ENCODE data around the gene RYR1.
A peak's percentile ranks its signal among the peaks of the same experiment; 100 is the strongest.

The RYR1 gene

DNA sequence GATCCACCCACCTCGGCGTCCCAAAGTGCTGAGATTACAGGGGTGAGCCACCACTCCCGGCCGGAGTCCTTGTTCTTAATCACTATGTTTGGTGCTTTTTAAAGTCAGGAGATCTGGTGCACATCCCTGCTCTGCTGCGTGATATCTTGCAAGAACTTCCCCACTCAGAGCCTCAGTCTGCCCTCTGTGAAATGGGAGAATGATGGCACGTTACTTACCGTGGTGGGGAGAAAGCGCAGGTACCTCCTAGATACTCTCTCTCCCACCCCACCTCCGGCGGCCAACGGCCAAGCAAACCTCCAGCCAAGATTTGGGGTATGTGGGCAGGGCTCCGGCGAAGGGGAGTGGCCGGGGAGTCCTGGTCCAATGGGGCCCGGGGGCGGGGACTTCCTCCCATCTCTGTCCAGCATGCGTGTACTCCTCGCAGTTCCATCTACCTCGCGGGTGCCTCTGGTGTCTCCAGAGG lies at the start of gene RYR1:
TSS of gene RYR1 (plus strand) at position 424 of the 466 bp plus-strand sequence. CDS start 139 bp downstream, outside the sequence.
- TF ChIP-seq JUND (IDR thresholded peaks at IDR 0.05; ENCODE audit: low read depth) = no peak
- peak in 1 of 2 experiments; percentile 58 for DNase-seq (ENCODE audit: low read depth in 1 of 2, low spot score in 1 of 2)
- in situ Hi-C loops (cut with HindIII; ENCODE audit: low pct_unique_long_range_greater_than_20kb, low sequenced_read_pairs) = no loop called here

DNA sequence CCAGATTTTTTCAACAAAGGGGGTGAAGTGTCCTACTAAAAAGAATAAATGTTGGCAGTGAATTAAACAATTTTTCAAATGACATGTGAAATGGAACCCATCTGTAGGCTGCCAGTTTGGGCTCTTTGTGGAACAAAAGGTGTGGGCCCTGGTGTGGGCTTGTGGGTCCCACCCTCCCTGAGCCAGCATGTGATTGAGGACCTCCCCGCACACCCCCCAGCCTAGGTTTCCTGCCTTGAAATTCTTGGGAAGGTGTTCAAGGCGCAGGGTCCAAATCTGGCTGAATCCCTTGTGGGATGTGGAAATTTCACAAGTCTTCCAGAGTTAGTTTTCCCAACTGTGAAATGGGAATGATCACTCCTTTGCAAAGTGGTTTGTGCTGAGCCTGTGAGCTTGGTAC lies 49.7 kb upstream of the RYR1 start:
- no peak for TF ChIP-seq JUND (IDR thresholded peaks at IDR 0.05; ENCODE audit: low read depth)

DNA sequence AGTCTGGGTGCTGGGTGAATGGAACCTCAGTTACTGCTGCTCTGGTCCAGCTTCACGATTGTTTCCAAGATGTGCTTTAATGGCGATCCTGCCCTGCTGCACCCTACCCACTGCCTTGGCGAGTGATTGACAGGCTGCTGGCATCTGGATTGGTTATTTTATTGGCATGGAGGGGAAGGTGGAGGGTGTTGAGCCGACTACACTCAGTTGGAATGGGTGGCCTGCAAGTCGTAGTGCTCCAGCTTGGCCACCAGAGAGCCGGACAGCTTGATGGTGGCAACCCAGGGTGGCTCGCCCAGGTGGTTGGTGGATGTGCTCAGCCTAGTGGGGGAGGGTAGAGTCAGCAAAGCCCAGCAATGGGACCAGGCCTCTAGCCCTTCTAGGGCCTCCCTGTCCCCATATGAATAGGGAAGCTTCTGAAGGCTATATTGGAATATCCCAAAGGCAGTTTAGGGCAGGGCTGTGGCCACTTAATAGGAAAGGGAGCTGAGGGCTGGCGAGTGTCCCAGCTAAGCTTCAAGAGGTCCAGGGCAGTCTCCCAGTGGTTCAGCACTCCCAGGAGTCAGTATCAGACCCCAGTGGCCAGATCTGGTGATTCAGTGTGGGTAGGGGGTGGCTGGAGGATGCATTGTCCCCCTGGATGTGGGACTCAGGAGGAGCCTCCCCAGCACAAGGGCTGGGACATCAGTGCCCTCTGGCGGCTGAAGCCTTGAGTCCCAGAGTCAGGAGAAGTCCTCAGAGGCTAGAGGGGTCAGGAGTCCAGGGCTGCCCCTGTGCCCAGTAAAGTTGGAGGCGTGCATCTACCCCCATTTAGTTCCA lies 49.1 kb upstream of the RYR1 start:
- DNase-seq (ENCODE audit: low read depth in 1 of 2, low spot score in 1 of 2) = peak in 1 of 2 experiments; percentile 54
- in situ Hi-C loops (cut with HindIII; ENCODE audit: low pct_unique_long_range_greater_than_20kb, low sequenced_read_pairs) = no loop called here
- no peak for TF ChIP-seq JUND (IDR thresholded peaks at IDR 0.05; ENCODE audit: low read depth)

More for the DNA sequence above, 49.7 kb upstream of the RYR1 start:
- in situ Hi-C loops (cut with HindIII; ENCODE audit: low pct_unique_long_range_greater_than_20kb, low sequenced_read_pairs) = no loop called here
- no peak for DNase-seq (ENCODE audit: low read depth in 1 of 2, low spot score in 1 of 2)

DNA sequence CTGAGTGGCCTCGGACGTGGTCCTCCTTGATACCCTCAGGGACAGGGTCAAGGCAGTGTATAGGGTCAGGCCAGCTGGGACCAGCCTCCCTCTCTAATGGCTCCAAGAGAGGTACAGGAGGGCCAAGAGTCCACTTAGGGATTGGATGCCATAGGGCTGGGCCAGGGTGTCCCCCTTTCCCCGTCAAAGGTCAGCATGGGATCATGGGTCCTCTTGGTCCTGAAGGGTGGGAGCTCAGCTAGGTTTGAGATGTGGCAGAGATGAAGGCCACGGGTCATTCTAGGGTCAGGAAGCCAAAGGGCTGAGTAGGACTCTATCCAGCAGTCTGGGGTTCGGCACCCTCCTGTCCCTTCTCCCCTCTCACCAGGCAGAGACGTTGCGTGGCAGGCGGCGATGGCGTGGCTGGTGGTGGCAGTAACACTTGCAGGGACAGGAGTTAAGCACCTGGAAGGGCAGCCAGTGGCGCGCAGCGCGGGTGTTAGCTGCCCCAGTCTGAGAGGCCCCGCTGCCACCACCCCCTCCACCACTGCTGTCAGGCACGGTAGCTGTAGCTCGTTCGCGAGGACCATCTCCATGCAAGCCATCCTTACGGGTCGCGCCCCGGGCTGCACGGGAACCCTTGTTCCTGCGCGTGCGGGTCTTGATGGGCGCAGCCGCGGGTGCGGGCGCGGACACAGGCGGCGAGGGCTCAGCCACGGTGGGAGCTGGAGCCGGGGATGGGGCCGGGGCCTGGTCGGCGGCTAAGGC lies 48.3 kb upstream of the RYR1 start:
- no peak for TF ChIP-seq JUND (IDR thresholded peaks at IDR 0.05; ENCODE audit: low read depth)
- DNase-seq (ENCODE audit: low read depth in 1 of 2, low spot score in 1 of 2) = no peak
- in situ Hi-C loops (cut with HindIII; ENCODE audit: low pct_unique_long_range_greater_than_20kb, low sequenced_read_pairs) = no loop called here

DNA sequence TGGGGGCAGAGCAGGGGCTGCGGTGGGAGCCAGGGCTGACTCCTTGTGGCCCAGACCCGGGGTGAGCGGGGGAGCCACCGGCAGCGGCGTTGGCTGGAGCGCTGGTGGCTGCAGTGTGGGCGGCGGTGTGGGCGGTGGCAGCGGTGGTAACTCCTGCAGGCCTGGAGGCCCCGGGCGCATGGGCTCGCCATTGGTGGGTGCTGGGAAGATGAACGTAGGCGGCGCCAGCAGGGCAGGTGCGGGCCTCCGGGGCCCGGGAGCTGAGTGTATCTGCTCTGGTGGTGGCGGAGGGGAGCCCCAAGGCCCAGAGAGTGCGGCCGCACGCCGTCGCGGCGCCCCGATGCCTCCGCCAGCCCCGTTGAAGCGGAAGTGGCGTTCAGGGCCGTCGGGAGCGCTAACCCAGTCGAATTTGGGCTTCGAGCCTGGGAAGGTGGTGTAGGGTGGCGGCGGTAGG lies 47.7 kb upstream of the RYR1 start:
- no peak for TF ChIP-seq JUND (IDR thresholded peaks at IDR 0.05; ENCODE audit: low read depth)
- DNase-seq (ENCODE audit: low read depth in 1 of 2, low spot score in 1 of 2) = no peak
- in situ Hi-C loops (cut with HindIII; ENCODE audit: low pct_unique_long_range_greater_than_20kb, low sequenced_read_pairs) = no loop called here

DNA sequence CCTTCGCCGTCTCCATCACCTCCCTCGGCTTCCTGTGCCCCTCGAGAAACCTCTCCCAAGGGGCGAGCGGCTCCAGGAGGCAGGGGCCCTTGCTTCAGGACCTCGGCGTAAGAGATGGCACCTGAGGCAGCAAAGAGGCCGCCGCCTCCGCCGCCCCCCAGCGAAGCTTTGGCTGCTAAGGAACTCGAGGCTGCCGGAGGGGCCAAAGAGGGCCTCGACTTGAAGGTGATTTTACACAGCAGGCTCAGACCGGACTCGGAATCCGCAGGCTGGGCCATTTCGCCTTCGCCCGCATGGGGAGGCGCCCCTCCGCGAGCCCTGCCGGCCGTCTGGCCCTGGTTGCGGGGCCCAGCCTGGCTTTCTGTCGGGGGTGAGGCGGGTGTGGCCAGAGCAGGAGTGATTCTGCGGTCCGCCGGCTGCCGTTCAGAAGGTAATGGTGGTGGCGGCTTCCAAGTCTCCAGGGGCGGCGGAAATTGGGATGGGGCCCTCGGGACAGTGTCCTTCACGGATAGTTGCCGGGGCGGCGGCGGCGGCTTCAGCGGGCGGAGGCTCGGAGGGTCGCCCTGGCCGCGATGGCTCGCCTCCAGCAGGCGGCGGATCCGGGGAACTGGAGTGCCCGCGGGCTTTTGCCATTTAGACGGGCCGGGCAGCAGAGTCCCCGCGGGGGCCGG lies 47.1 kb upstream of the RYR1 start:
- in situ Hi-C loops (cut with HindIII; ENCODE audit: low pct_unique_long_range_greater_than_20kb, low sequenced_read_pairs) = no loop called here
- TF ChIP-seq JUND (IDR thresholded peaks at IDR 0.05; ENCODE audit: low read depth) = no peak
- DNase-seq (ENCODE audit: low read depth in 1 of 2, low spot score in 1 of 2) = no peak

DNA sequence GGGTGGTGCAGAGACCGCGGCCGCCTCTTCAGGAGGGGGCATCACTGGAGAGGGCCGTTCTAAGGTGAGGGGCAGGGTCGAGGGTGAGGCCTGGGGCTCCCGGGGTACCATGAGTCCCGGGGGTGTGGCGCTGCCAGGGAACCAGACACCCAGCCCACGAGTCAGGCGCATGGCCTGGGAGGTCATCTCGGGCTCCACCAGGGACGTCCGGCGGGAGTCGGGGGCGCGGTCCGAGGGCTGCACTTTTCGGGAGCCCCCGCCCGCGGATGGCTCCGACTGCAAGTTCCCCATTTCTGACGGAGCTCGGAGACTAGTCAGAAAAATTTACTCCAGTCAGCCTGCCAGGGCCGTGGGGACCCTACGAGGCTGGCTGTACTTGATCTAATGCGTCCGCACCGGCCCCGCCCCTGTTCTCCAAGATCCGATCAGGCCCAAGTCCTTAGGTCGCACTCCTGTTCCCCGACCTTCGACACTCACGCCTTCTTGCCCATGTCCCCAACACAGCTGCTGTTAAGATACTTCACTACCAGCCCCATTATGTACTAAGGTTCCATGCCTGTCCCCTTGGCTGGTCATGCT lies 46.4 kb upstream of the RYR1 start:
- no peak for TF ChIP-seq JUND (IDR thresholded peaks at IDR 0.05; ENCODE audit: low read depth)
- DNase-seq (ENCODE audit: low read depth in 1 of 2, low spot score in 1 of 2) = no peak
- in situ Hi-C loops (cut with HindIII; ENCODE audit: low pct_unique_long_range_greater_than_20kb, low sequenced_read_pairs) = no loop called here

DNA sequence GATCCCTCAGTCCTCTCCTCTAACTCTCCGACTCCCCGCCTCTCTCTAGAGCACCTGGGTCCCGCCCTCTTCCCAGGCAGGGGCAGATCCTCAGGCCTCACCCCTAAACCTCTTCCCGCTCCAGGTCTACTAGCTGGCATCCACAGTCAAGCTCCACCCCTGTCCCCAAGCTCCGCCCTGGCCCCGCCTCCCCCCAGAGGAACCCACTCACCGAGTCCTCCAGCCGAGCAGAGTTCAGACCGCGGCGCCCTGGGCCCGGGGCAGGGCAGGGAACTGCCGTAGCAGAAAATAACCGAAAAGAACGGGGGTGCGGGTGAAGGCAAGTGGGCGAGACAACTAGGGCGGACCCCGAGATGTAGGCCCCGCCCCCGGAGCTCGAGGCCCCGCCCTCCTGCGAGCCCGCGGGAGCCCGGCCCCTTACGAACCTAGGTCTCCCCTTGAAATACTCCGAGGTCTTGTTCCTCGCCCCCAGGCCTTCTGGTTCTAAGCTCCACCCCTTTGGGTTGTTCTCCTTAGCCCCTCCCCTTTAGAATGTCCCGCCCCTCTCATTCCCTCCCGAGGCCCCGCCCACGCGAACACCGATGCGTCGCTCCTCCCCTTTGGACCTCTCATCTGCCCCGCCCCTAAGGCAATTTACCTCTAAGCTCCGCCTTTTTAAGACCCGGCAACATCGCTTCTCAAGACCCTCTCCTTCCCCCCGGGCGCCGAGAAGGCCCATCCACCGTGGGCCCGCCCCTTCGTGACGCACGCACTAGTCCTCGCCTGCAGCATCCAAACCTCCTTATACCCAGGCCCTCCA lies 45.7 kb upstream of the RYR1 start, which contains the start of gene GGN:
TSS of gene GGN (minus strand) at position 485 of the 799 bp plus-strand sequence. CDS start 773 bp downstream, outside the sequence.
- in situ Hi-C loops (cut with HindIII; ENCODE audit: low pct_unique_long_range_greater_than_20kb, low sequenced_read_pairs) = no loop called here
- DNase-seq (ENCODE audit: low read depth in 1 of 2, low spot score in 1 of 2) = peak; percentile 96 to 97

DNA sequence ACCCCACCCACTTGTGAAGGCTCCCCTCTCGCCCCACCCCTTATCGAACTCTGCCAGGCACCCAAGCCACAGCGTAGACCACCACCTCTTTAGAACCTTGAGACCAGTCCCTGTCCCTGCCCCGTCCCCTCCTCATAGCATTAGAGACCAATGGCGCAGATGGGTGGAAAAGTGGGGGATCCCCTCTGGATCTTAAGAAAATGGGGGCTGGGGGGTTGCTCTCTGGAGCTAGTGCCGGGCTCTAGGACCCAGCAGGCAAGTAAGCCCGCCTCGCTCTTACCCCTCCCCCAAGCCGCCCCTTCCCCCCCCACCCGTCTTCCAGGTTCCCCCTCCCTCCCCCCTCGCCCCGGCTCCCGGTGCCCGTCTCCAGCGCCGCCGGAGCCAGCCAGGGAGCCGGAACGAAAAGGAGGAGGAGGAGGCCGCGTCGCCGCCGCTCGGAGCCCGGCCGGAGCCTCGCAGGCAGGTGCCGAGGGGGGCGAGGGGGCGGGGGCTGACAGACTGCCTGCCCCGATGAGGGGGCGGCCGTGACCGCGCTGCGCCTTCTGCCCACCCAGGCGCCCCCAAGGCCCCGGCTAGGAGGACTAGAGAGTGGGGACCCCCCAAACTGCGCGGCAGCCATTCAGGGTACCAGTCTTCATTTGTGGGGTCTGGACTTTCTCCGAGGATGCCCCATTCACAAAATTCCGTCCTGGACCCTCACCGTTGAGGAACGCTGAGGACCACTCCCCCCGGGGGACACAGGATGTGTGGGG lies 45.0 kb upstream of the RYR1 start, which contains the start of gene SPRED3:
TSS of gene SPRED3 (plus strand) at position 349 of the 752 bp plus-strand sequence. CDS start 1,606 bp downstream, outside the sequence.
- DNase-seq (ENCODE audit: low read depth in 1 of 2, low spot score in 1 of 2) = peak; percentile 58 to 75
- in situ Hi-C loops (cut with HindIII; ENCODE audit: low pct_unique_long_range_greater_than_20kb, low sequenced_read_pairs) = no loop called here
- TF ChIP-seq JUND (IDR thresholded peaks at IDR 0.05; ENCODE audit: low read depth) = no peak

More for the DNA sequence above, 45.7 kb upstream of the RYR1 start, which contains the start of gene GGN:
- TF ChIP-seq JUND (IDR thresholded peaks at IDR 0.05; ENCODE audit: low read depth) = no peak

DNA sequence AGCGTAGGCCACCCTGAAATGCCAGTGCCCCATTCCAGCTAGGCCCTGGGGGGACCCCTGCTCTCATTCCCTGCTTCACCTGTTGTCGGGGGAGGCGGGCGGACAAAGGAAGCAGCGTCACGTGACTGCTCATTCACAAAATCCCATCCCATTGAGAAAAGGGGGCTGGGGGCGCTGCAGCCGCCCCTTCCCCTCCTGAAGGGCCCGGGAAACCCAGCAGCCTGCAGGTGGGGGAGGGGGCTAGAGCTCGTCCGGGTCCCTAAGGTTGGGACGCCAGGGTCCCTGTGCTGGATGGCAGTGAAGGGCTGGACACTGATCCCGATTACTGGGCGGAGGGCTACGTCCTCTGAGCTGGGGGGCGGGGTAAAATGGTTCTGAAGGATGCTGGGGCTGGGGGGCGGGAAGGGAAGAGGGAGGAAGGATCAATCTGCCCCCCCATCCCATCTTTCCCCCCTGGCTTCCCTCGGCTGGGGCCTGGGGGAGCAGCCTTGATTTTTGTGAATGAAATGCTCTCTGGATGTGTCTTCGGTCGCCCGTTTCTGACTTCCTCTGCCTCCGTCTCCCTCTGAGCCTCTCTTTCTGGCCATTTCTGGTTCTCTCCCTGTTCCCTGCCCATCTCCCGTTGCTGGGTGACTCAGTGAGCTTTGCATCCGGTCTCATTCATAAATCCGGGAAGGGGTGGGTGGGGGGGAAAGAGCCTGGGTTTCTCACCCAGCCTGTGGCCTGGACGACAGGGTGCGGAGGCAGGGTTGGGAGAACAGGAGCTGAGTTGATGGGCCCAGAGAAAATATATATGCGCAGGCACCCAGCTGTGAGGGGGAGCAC lies 44.2 kb upstream of the RYR1 start:
- no peak for DNase-seq (ENCODE audit: low read depth in 1 of 2, low spot score in 1 of 2)
- no peak for TF ChIP-seq JUND (IDR thresholded peaks at IDR 0.05; ENCODE audit: low read depth)
- in situ Hi-C loops (cut with HindIII; ENCODE audit: low pct_unique_long_range_greater_than_20kb, low sequenced_read_pairs) = no loop called here
